Hepatocyte (in vitro differentiated cells): ENCODE measurements around the gene PI4KA.
"Not testable (repeated sequence)": the region's sequence is repeated elsewhere in the genome, so short reads cannot be mapped to it uniquely, and the experiment has no call there.

ENCODE experiments used
- CTCF ChIP-seq: fragments of 200-600 bp; sonication (generic); IDR thresholded peaks from 2 replicates; pipeline ENCODE4 v1.5.1; 2016; ENCODE audit warnings: antibody characterized with exemption, mild to moderate bottlenecking; ENCODE audit not compliant: poor library complexity
- EZH2 ChIP-seq: fragments of 200-600 bp; sonication (generic); IDR thresholded peaks from 2 replicates; pipeline ENCODE4 v1.6.1; 2016; ENCODE audit warnings: antibody characterized with exemption, mild to moderate bottlenecking, borderline replicate concordance

GRCh38 chr22:20687356-20688172 is 171.0 kb downstream of the PI4KA start:
- TF ChIP-seq CTCF, EZH2: not testable (repeated sequence)
